ENCODE results near the gene UNKL. TPM values are rescaled to one million over a fixed set of nuclear protein-coding genes. Genes with fewer than 3 reads are reported as not detected.

Gene UNKL
- total RNA-seq, 1 donor from 2014 or later, result 3.7 TPM

DNA sequence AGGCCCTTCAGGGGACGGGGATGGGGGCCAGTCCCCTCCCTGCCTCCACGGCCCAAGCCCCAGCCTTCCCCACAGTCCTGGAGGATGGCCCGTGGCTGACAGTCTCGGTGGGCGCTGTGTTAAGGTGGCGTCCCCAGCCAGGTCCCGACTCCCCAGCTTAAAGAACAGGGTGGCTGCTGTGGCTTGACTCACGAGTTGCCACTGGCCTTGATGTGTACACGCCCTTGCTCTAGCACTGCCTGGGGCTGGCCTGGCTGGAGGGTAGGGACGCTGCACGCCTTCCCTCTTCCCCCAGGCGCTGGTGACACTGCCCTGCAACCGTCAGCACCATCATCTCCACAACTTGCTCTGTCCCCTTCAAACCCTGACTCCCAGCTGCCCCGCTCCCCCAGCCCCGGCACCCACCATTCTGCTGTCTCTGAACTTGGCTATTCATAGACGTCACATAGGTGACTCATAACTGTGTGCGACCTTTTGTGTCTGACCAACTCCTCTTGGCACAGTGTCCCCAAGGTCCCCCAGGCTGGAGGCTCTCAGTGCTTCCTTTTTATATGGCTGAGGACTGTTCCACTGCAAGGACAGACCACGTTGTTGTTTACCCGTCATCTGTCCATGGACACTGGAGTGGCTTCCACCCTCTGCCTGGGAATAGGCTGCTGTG lies 56.5 kb downstream of the UNKL start:
- Histone ChIP-seq H3K27me3 (ENCODE audit: control insufficient read depth in 3 of 3, insufficient read depth in 3 of 3, low read length in 3 of 3) (no peaks in the 10 kb centered on the region), H3K9ac (ENCODE audit: low read depth in 1 of 3, low read length in 3 of 3) (no peak overlapping the region), H3K36me3 (ENCODE audit: control insufficient read depth in 3 of 3, insufficient read depth in 3 of 3, low read length in 3 of 3) (peaks cover 16 to 25% (median 22%) of the 10 kb centered on the region in 3 donors)

GRCh38 chr16:1356061-1356900 lies 58.2 kb downstream of the UNKL start:
- Histone ChIP-seq H3K36me3 (ENCODE audit: control insufficient read depth in 3 of 3, insufficient read depth in 3 of 3, low read length in 3 of 3) (peaks cover 3 to 13% (median 10%) of the 10 kb centered on the region in 3 donors), H3K27ac (ENCODE audit: low read depth, low read length) (no peak overlapping the region), H3K27me3 (ENCODE audit: control insufficient read depth in 3 of 3, insufficient read depth in 3 of 3, low read length in 3 of 3) (no peaks in the 10 kb centered on the region), H3K9ac (ENCODE audit: low read depth in 1 of 3, low read length in 3 of 3) (peak overlapping the region in 1 of 3 donors; percentile 8), H3K4me1 (ENCODE audit: control insufficient read depth in 3 of 3, insufficient read depth in 3 of 3, low read length in 3 of 3) (peaks cover 21 to 43% (median 23%) of the 10 kb centered on the region in 3 donors), H3K9me3 (ENCODE audit: control insufficient read depth in 3 of 3, low read length in 3 of 3) (no peaks in the 10 kb centered on the region), H3K4me3 (ENCODE audit: low read length in 3 of 3) (no peak overlapping the region)

More for the DNA sequence above, 56.5 kb downstream of the UNKL start:
- H3K4me3 ChIP-seq (ENCODE audit: low read length in 3 of 3), result no peak overlapping the region
- peaks cover 10 to 34% (median 18%) of the 10 kb centered on the region in 3 donors for H3K4me1 ChIP-seq (ENCODE audit: control insufficient read depth in 3 of 3, insufficient read depth in 3 of 3, low read length in 3 of 3)
- H3K27ac ChIP-seq (ENCODE audit: low read depth, low read length), result no peak overlapping the region
- no peaks in the 10 kb centered on the region for H3K9me3 ChIP-seq (ENCODE audit: control insufficient read depth in 3 of 3, low read length in 3 of 3)

- Histone ChIP-seq H3K36me3 (ENCODE audit: control insufficient read depth in 3 of 3, insufficient read depth in 3 of 3, low read length in 3 of 3) (peaks cover 4 to 9% (median 4%) of the 10 kb centered on the region in 3 donors), H3K4me1 (ENCODE audit: control insufficient read depth in 3 of 3, insufficient read depth in 3 of 3, low read length in 3 of 3) (peaks cover 28 to 50% (median 30%) of the 10 kb centered on the region in 3 donors), H3K9me3 (ENCODE audit: control insufficient read depth in 3 of 3, low read length in 3 of 3) (no peaks in the 10 kb centered on the region), H3K4me3 (ENCODE audit: low read length in 3 of 3) (no peak overlapping the region), H3K27ac (ENCODE audit: low read depth, low read length) (no peak overlapping the region), H3K9ac (ENCODE audit: low read depth in 1 of 3, low read length in 3 of 3) (no peak overlapping the region), H3K27me3 (ENCODE audit: control insufficient read depth in 3 of 3, insufficient read depth in 3 of 3, low read length in 3 of 3) (no peaks in the 10 kb centered on the region)
Observed at GRCh38 chr16:1355591-1355990, 58.9 kb downstream of the UNKL start.

GRCh38 chr16:1354815-1355540 lies 59.5 kb downstream of the UNKL start:
- H3K9ac ChIP-seq (ENCODE audit: low read depth in 1 of 3, low read length in 3 of 3), result no peak overlapping the region
- H3K4me1 ChIP-seq (ENCODE audit: control insufficient read depth in 3 of 3, insufficient read depth in 3 of 3, low read length in 3 of 3), result peaks cover 32 to 55% (median 35%) of the 10 kb centered on the region in 3 donors
- H3K27ac ChIP-seq (ENCODE audit: low read depth, low read length), result no peak overlapping the region
- no peak overlapping the region for H3K4me3 ChIP-seq (ENCODE audit: low read length in 3 of 3)
- no peaks in the 10 kb centered on the region for H3K9me3 ChIP-seq (ENCODE audit: control insufficient read depth in 3 of 3, low read length in 3 of 3)
- no peaks in the 10 kb centered on the region for H3K27me3 ChIP-seq (ENCODE audit: control insufficient read depth in 3 of 3, insufficient read depth in 3 of 3, low read length in 3 of 3)
- peaks cover 3 to 11% (median 10%) of the 10 kb centered on the region in 3 donors for H3K36me3 ChIP-seq (ENCODE audit: control insufficient read depth in 3 of 3, insufficient read depth in 3 of 3, low read length in 3 of 3)

GRCh38 chr16:1351582-1352362 lies 62.7 kb downstream of the UNKL start, which contains the start of the genes GNPTG and TSR3:
GNPTG (plus strand) TSS chr16:1351931; CDS start chr16:1351966, 35 bp downstream.
TSR3 (minus strand) TSS chr16:1351878; CDS start chr16:1351804, 74 bp downstream.
- Histone ChIP-seq H3K4me1 (ENCODE audit: control insufficient read depth in 3 of 3, insufficient read depth in 3 of 3, low read length in 3 of 3) (peaks cover 32 to 48% (median 35%) of the 10 kb centered on the region in 3 donors), H3K9ac (ENCODE audit: low read depth in 1 of 3, low read length in 3 of 3) (peak within 1 kb of the TSS; percentile 82 to 91 (median 87)), H3K27ac (ENCODE audit: low read depth, low read length) (no peak within 1 kb of the TSS), H3K9me3 (ENCODE audit: control insufficient read depth in 3 of 3, low read length in 3 of 3) (no peaks in the 10 kb centered on the region), H3K36me3 (ENCODE audit: control insufficient read depth in 3 of 3, insufficient read depth in 3 of 3, low read length in 3 of 3) (peaks cover 17 to 27% (median 21%) of the 10 kb centered on the region in 3 donors), H3K27me3 (ENCODE audit: control insufficient read depth in 3 of 3, insufficient read depth in 3 of 3, low read length in 3 of 3) (no peaks in the 10 kb centered on the region), H3K4me3 (ENCODE audit: low read length in 3 of 3) (peak within 1 kb of the TSS; percentile 92 to 94 (median 93))

GRCh38 chr16:1351215-1351581 lies 63.3 kb downstream of the UNKL start:
- Histone ChIP-seq H3K4me1 (ENCODE audit: control insufficient read depth in 3 of 3, insufficient read depth in 3 of 3, low read length in 3 of 3) (peaks cover 32 to 46% (median 35%) of the 10 kb centered on the region in 3 donors), H3K9me3 (ENCODE audit: control insufficient read depth in 3 of 3, low read length in 3 of 3) (no peaks in the 10 kb centered on the region), H3K36me3 (ENCODE audit: control insufficient read depth in 3 of 3, insufficient read depth in 3 of 3, low read length in 3 of 3) (peaks cover 17 to 27% (median 21%) of the 10 kb centered on the region in 3 donors), H3K4me3 (ENCODE audit: low read length in 3 of 3) (peak overlapping the region; percentile 86 to 94 (median 92)), H3K27ac (ENCODE audit: low read depth, low read length) (no peak overlapping the region), H3K9ac (ENCODE audit: low read depth in 1 of 3, low read length in 3 of 3) (peak overlapping the region; percentile 76 to 91 (median 79)), H3K27me3 (ENCODE audit: control insufficient read depth in 3 of 3, insufficient read depth in 3 of 3, low read length in 3 of 3) (no peaks in the 10 kb centered on the region)

DNA sequence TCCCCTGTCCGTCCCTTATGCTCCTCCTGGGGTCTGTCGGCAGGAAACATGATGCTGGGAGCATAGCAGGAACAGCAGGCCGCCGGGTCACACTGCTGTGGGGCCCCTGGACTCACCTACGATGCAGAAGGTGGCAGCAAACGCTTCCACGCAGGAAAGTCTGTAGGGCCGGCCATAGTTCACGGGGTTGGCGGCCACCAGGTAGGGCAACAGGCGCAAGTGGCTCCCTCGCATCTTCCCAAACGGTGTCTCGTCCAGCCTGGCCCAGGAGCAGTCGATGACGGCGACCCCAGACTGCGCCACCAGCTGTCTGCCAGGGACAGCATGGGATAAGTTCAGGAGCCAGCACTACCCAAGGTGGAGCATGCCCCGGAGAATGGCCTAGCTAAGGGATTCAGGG lies 63.8 kb downstream of the UNKL start:
- Histone ChIP-seq H3K36me3 (ENCODE audit: control insufficient read depth in 3 of 3, insufficient read depth in 3 of 3, low read length in 3 of 3) (peaks cover 17 to 27% (median 21%) of the 10 kb centered on the region in 3 donors), H3K4me1 (ENCODE audit: control insufficient read depth in 3 of 3, insufficient read depth in 3 of 3, low read length in 3 of 3) (peaks cover 31 to 41% (median 32%) of the 10 kb centered on the region in 3 donors), H3K9ac (ENCODE audit: low read depth in 1 of 3, low read length in 3 of 3) (peak overlapping the region in 2 of 3 donors; percentile 76 to 91), H3K27me3 (ENCODE audit: control insufficient read depth in 3 of 3, insufficient read depth in 3 of 3, low read length in 3 of 3) (no peaks in the 10 kb centered on the region), H3K27ac (ENCODE audit: low read depth, low read length) (no peak overlapping the region), H3K9me3 (ENCODE audit: control insufficient read depth in 3 of 3, low read length in 3 of 3) (no peaks in the 10 kb centered on the region), H3K4me3 (ENCODE audit: low read length in 3 of 3) (peak overlapping the region; percentile 86 to 94 (median 92))

GRCh38 chr16:1349951-1350350 lies 64.6 kb downstream of the UNKL start:
- H3K27ac ChIP-seq (ENCODE audit: low read depth, low read length), result no peak overlapping the region
- no peaks in the 10 kb centered on the region for H3K9me3 ChIP-seq (ENCODE audit: control insufficient read depth in 3 of 3, low read length in 3 of 3)
- no peaks in the 10 kb centered on the region for H3K27me3 ChIP-seq (ENCODE audit: control insufficient read depth in 3 of 3, insufficient read depth in 3 of 3, low read length in 3 of 3)
- peaks cover 28 to 33% (median 28%) of the 10 kb centered on the region in 3 donors for H3K4me1 ChIP-seq (ENCODE audit: control insufficient read depth in 3 of 3, insufficient read depth in 3 of 3, low read length in 3 of 3)
- H3K36me3 ChIP-seq (ENCODE audit: control insufficient read depth in 3 of 3, insufficient read depth in 3 of 3, low read length in 3 of 3), result peaks cover 17 to 27% (median 21%) of the 10 kb centered on the region in 3 donors
- H3K4me3 ChIP-seq (ENCODE audit: low read length in 3 of 3), result no peak overlapping the region
- no peak overlapping the region for H3K9ac ChIP-seq (ENCODE audit: low read depth in 1 of 3, low read length in 3 of 3)

DNA sequence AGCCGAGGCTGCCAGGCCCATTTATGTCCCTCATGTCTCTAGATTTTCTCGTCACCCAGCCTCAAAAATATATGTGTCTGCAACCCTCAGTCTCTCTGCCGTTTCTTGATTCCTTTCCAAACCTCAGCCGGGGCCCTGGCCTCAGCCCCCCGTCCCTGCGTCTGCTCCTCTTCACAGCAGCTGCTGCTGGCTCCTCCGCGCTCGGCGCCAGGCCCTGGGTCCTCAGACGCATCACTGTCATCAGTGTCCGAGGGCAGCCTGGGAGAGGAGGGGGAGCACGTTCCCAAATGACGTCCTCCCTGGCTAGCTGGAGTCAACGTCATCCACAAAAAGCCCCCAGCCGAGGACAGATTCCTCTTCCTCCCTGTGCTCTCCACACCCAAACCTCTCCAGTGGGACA lies 65.2 kb downstream of the UNKL start:
- Histone ChIP-seq H3K27me3 (ENCODE audit: control insufficient read depth in 3 of 3, insufficient read depth in 3 of 3, low read length in 3 of 3) (no peaks in the 10 kb centered on the region), H3K36me3 (ENCODE audit: control insufficient read depth in 3 of 3, insufficient read depth in 3 of 3, low read length in 3 of 3) (peaks cover 17 to 27% (median 21%) of the 10 kb centered on the region in 3 donors), H3K9ac (ENCODE audit: low read depth in 1 of 3, low read length in 3 of 3) (no peak overlapping the region), H3K4me3 (ENCODE audit: low read length in 3 of 3) (no peak overlapping the region), H3K27ac (ENCODE audit: low read depth, low read length) (no peak overlapping the region), H3K4me1 (ENCODE audit: control insufficient read depth in 3 of 3, insufficient read depth in 3 of 3, low read length in 3 of 3) (peaks cover 28 to 34% (median 28%) of the 10 kb centered on the region in 3 donors), H3K9me3 (ENCODE audit: control insufficient read depth in 3 of 3, low read length in 3 of 3) (no peaks in the 10 kb centered on the region)
